Measurements from ENCODE around the gene ATP4B. TPM values are rescaled to one million over a fixed set of nuclear protein-coding genes. Genes with fewer than 3 reads are reported as not detected.
A peak's percentile ranks its signal among the peaks of the same experiment; 100 is the strongest.

The ATP4B gene
- total RNA-seq, 5 donors from 2014 or later (not counting 1 experiment from before 2014, with no cell fraction given), result not detected

DNA sequence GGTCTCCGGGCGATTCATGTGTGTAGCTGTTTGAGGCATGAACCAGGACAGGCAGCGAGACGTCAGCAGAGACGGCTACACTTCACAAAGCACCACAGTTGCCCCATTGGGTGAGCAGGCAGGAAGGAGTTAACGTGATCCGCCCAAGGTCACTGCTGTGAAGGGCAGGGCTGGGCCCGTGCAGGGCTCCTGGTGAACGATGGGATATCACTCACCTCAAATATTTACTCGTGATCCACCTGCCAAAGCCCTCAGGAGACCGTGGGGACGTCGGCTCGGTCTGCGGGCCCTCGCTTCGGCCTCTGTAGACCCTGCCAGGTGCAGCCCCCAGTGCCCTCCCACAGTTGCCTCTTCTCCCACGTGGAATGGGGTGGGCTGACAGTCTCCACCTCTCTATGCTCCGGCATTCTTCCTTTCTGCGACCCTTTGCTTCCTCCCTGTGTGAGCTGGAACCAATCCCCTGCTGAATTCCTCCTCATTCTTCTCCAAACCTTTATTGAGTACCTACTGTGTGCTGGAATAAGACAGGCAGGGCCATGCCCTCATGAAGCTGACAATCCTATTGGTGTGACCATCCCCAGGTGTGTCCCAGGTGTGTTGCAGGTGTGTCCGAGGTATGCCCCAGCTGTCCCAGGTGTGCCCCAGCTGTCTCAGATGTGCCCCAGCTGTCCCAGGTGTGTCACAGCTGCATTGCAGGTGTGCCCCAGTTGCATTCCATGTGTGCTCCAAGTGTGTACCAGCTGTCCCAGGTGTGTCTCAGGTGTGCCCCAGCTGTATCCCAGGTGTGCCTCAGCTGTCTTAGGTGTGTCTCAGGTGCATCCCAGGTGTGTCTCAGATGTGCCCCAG is 7.0 kb upstream of the ATP4B start:
- 76% methylated on average over 14 of the region's 21 CpGs for WGBS (ENCODE audit: insufficient coverage)
- ATAC-seq (replicated peaks in 1 of 4) (no peak), DNase-seq (peak in 1 of 35 experiments; percentile 11)
- Histone ChIP-seq H3K36me3 (ENCODE audit: control insufficient read depth in 2 of 2, extremely low read depth in 1 of 2, insufficient read depth in 1 of 2, low read length in 1 of 2) (no peaks in the 10 kb centered on the region), H3K4me1 (ENCODE audit: control insufficient read depth in 1 of 2, extremely low read depth in 1 of 2, insufficient read depth in 2 of 2, low read length in 2 of 2) (peaks cover 0 to 2% of the 10 kb centered on the region in 2 experiments), H3K27ac (ENCODE audit: low read length) (no peak overlapping the region), H3K9me3 (no peaks in the 10 kb centered on the region), H3K4me3 (ENCODE audit: control insufficient read depth in 1 of 2, extremely low read depth in 1 of 2, low read length in 1 of 2) (no peak overlapping the region), H3K27me3 (replicated peaks in 1 of 2; ENCODE audit: control insufficient read depth in 2 of 2, extremely low read depth in 1 of 2, insufficient read depth in 2 of 2, low read length in 1 of 2) (peaks cover 0 to 42% of the 10 kb centered on the region in 2 experiments)
- H3K27me3 Mint-ChIP-seq, result peaks cover 0 to 3% of the 10 kb centered on the region in 2 donors
- peaks cover 9 to 14% (median 14%) of the 10 kb centered on the region in 3 donors for H3K9me3 Mint-ChIP-seq
- no peak overlapping the region for H3K4me3 Mint-ChIP-seq
- CTCF ChIA-PET, result no interaction called here
- POLR2A ChIA-PET, result no interaction called here
- peaks cover 0 to 6% (median 0%) of the 10 kb centered on the region in 3 donors for H3K4me1 Mint-ChIP-seq
- H3K27ac Mint-ChIP-seq, result no peak overlapping the region
- no peaks in the 10 kb centered on the region for H3K36me3 Mint-ChIP-seq

DNA sequence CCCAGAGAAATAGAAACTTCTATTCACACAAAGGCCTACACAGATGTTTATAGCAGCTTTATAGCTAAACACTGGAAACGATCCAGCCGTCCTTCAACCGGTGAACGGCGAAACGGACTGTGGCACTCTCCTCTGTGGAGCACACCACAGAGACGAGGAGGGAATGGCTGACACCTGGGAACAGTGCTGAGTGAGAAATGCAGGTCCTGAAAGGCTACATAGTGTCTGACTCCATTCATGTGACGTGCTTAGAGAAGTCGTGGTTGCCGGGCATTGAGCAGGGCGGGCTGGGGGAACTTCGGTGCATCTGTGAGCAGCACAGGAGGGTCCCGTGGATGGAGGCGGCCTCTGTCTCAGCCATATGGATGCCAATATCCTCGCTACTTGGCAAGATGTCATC is 5.9 kb upstream of the ATP4B start:
- ATAC-seq (replicated peaks in 1 of 4) (no peak), DNase-seq (peak in 2 of 35 experiments; percentile 0 to 19)
- peaks cover 0 to 33% of the 10 kb centered on the region in 2 experiments for H3K27me3 ChIP-seq (replicated peaks in 1 of 2; ENCODE audit: control insufficient read depth in 2 of 2, extremely low read depth in 1 of 2, insufficient read depth in 2 of 2, low read length in 1 of 2)
- Mint-ChIP-seq H3K9me3 (peaks cover 9 to 14% (median 14%) of the 10 kb centered on the region in 3 donors), H3K27me3 (peaks cover 0 to 3% of the 10 kb centered on the region in 2 donors), H3K36me3 (no peaks in the 10 kb centered on the region), H3K27ac (no peak overlapping the region), H3K4me1 (peaks cover 0 to 4% (median 0%) of the 10 kb centered on the region in 3 donors), H3K4me3 (no peak overlapping the region)
- no peak overlapping the region for H3K27ac ChIP-seq (ENCODE audit: low read length)
- peaks cover 0 to 2% of the 10 kb centered on the region in 2 experiments for H3K4me1 ChIP-seq (ENCODE audit: control insufficient read depth in 1 of 2, extremely low read depth in 1 of 2, insufficient read depth in 2 of 2, low read length in 2 of 2)
- ChIA-PET CTCF (no interaction called here), POLR2A (no interaction called here)
- 83% methylated on average over 13 of the region's 15 CpGs for WGBS (ENCODE audit: insufficient coverage)
- no peak overlapping the region for H3K4me3 ChIP-seq (ENCODE audit: control insufficient read depth in 1 of 2, extremely low read depth in 1 of 2, low read length in 1 of 2)
- H3K36me3 ChIP-seq (ENCODE audit: control insufficient read depth in 2 of 2, extremely low read depth in 1 of 2, insufficient read depth in 1 of 2, low read length in 1 of 2), result no peaks in the 10 kb centered on the region
- no peaks in the 10 kb centered on the region for H3K9me3 ChIP-seq

DNA sequence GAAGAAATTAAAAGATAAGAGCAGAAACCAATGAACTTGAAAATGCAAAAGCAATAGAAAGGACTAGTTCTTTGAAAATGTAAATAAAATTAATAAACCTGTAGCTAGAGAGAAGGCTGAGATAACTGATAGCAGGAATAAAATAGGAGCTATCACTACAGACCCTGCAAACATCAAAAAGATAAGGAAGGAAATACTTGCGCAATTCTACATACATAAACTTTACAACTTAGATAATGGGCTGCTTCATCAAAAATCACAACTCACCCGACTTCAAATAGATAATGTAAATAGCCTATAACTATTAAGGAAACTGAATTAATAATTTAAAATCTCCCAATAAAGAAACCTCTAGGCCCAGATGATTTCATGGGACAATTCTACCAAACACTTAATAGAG is 3.5 kb upstream of the ATP4B start:
- H3K9me3 Mint-ChIP-seq, result peaks cover 9 to 14% (median 14%) of the 10 kb centered on the region in 3 donors
- DNase-seq (no peak), ATAC-seq (replicated peaks in 1 of 4) (no peak)
- H3K36me3 Mint-ChIP-seq, result no peaks in the 10 kb centered on the region
- no CpG with 5 or more reads among the region's 2 CpGs for WGBS (ENCODE audit: insufficient coverage)
- no peak overlapping the region for H3K4me3 Mint-ChIP-seq
- Histone ChIP-seq H3K27me3 (replicated peaks in 1 of 2; ENCODE audit: control insufficient read depth in 2 of 2, extremely low read depth in 1 of 2, insufficient read depth in 2 of 2, low read length in 1 of 2) (peaks cover 0 to 30% of the 10 kb centered on the region in 2 experiments), H3K4me3 (ENCODE audit: control insufficient read depth in 1 of 2, extremely low read depth in 1 of 2, low read length in 1 of 2) (no peak overlapping the region), H3K36me3 (ENCODE audit: control insufficient read depth in 2 of 2, extremely low read depth in 1 of 2, insufficient read depth in 1 of 2, low read length in 1 of 2) (no peaks in the 10 kb centered on the region), H3K4me1 (ENCODE audit: control insufficient read depth in 1 of 2, extremely low read depth in 1 of 2, insufficient read depth in 2 of 2, low read length in 2 of 2) (no peaks in the 10 kb centered on the region), H3K9me3 (no peaks in the 10 kb centered on the region), H3K27ac (ENCODE audit: low read length) (no peak overlapping the region)
- ChIA-PET POLR2A (no interaction called here), CTCF (no interaction called here)
- no peaks in the 10 kb centered on the region for H3K27me3 Mint-ChIP-seq
- no peaks in the 10 kb centered on the region for H3K4me1 Mint-ChIP-seq
- no peak overlapping the region for H3K27ac Mint-ChIP-seq

- H3K4me3 Mint-ChIP-seq, result no peak overlapping the region
- Histone ChIP-seq H3K36me3 (ENCODE audit: control insufficient read depth in 2 of 2, extremely low read depth in 1 of 2, insufficient read depth in 1 of 2, low read length in 1 of 2) (no peaks in the 10 kb centered on the region), H3K27me3 (replicated peaks in 1 of 2; ENCODE audit: control insufficient read depth in 2 of 2, extremely low read depth in 1 of 2, insufficient read depth in 2 of 2, low read length in 1 of 2) (peaks cover 0 to 16% of the 10 kb centered on the region in 2 experiments), H3K27ac (ENCODE audit: low read length) (no peak overlapping the region), H3K4me3 (ENCODE audit: control insufficient read depth in 1 of 2, extremely low read depth in 1 of 2, low read length in 1 of 2) (no peak overlapping the region), H3K4me1 (ENCODE audit: control insufficient read depth in 1 of 2, extremely low read depth in 1 of 2, insufficient read depth in 2 of 2, low read length in 2 of 2) (no peaks in the 10 kb centered on the region), H3K9me3 (no peaks in the 10 kb centered on the region)
- no CpG with 5 or more reads among the region's 3 CpGs for WGBS (ENCODE audit: insufficient coverage)
- H3K27ac Mint-ChIP-seq, result no peak overlapping the region
- CTCF ChIA-PET, result no interaction called here
- POLR2A ChIA-PET, result no interaction called here
- H3K9me3 Mint-ChIP-seq, result peaks cover 9 to 14% (median 14%) of the 10 kb centered on the region in 3 donors
- ATAC-seq (replicated peaks in 1 of 4), result no peak
- no peaks in the 10 kb centered on the region for H3K27me3 Mint-ChIP-seq
- no peaks in the 10 kb centered on the region for H3K36me3 Mint-ChIP-seq
- peak in 1 of 35 experiments; percentile 0 for DNase-seq
- H3K4me1 Mint-ChIP-seq, result no peaks in the 10 kb centered on the region
Observed at GRCh38 chr13:113660066-113660465, 2.1 kb upstream of the ATP4B start.

DNA sequence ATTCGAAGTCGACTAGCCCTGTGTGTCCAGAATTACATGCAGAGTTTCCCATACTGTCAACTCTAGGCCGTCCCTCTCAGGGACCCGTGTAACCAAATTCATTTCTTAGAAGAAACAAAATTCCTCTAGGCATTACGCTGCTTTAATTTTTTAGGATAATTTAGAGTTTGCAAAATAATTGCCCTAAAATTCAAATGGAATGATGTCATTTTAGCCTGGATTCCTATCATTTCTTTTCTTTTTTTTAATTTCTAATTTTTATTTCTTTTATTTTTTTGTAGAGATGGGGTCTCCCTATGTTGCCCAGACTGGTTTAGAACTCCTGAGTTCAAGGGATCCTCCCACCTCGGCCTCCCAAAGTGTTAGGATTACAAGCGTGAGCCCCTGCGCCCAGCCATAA is 1.3 kb upstream of the ATP4B start:
- no peak overlapping the region for H3K4me3 ChIP-seq (ENCODE audit: control insufficient read depth in 1 of 2, extremely low read depth in 1 of 2, low read length in 1 of 2)
- H3K27me3 ChIP-seq (replicated peaks in 1 of 2; ENCODE audit: control insufficient read depth in 2 of 2, extremely low read depth in 1 of 2, insufficient read depth in 2 of 2, low read length in 1 of 2), result peaks cover 0 to 14% of the 10 kb centered on the region in 2 experiments
- Mint-ChIP-seq H3K27me3 (no peaks in the 10 kb centered on the region), H3K27ac (no peak overlapping the region), H3K4me1 (no peaks in the 10 kb centered on the region), H3K36me3 (no peaks in the 10 kb centered on the region), H3K9me3 (peaks cover 9 to 14% (median 14%) of the 10 kb centered on the region in 3 donors), H3K4me3 (no peak overlapping the region)
- no peaks in the 10 kb centered on the region for H3K36me3 ChIP-seq (ENCODE audit: control insufficient read depth in 2 of 2, extremely low read depth in 1 of 2, insufficient read depth in 1 of 2, low read length in 1 of 2)
- ATAC-seq (replicated peaks in 1 of 4) (no peak), DNase-seq (no peak)
- peaks cover 0 to 1% of the 10 kb centered on the region in 2 experiments for H3K4me1 ChIP-seq (ENCODE audit: control insufficient read depth in 1 of 2, extremely low read depth in 1 of 2, insufficient read depth in 2 of 2, low read length in 2 of 2)
- CTCF ChIA-PET, result no interaction called here
- H3K9me3 ChIP-seq, result no peaks in the 10 kb centered on the region
- POLR2A ChIA-PET, result no interaction called here
- no CpG with 5 or more reads among the region's 8 CpGs for WGBS (ENCODE audit: insufficient coverage)
- no peak overlapping the region for H3K27ac ChIP-seq (ENCODE audit: low read length)

GRCh38 chr13:113658836-113659235 is 838 bp upstream of the ATP4B start:
- 74% methylated on average over 14 of the region's 14 CpGs for WGBS (ENCODE audit: insufficient coverage)
- Mint-ChIP-seq H3K4me1 (peaks cover 0 to 2% (median under 1%) of the 10 kb centered on the region in 3 donors), H3K27me3 (no peaks in the 10 kb centered on the region), H3K4me3 (no peak overlapping the region), H3K27ac (no peak overlapping the region), H3K36me3 (no peaks in the 10 kb centered on the region), H3K9me3 (peaks cover 9 to 14% (median 14%) of the 10 kb centered on the region in 3 donors)
- Histone ChIP-seq H3K36me3 (ENCODE audit: control insufficient read depth in 2 of 2, extremely low read depth in 1 of 2, insufficient read depth in 1 of 2, low read length in 1 of 2) (no peaks in the 10 kb centered on the region), H3K27me3 (replicated peaks in 1 of 2; ENCODE audit: control insufficient read depth in 2 of 2, extremely low read depth in 1 of 2, insufficient read depth in 2 of 2, low read length in 1 of 2) (peaks cover 0 to 14% of the 10 kb centered on the region in 2 experiments), H3K4me1 (ENCODE audit: control insufficient read depth in 1 of 2, extremely low read depth in 1 of 2, insufficient read depth in 2 of 2, low read length in 2 of 2) (peaks cover 0 to 6% of the 10 kb centered on the region in 2 experiments), H3K9me3 (no peaks in the 10 kb centered on the region), H3K4me3 (ENCODE audit: control insufficient read depth in 1 of 2, extremely low read depth in 1 of 2, low read length in 1 of 2) (no peak overlapping the region), H3K27ac (ENCODE audit: low read length) (no peak overlapping the region)
- ATAC-seq (replicated peaks in 1 of 4) (no peak), DNase-seq (peak in 1 of 35 experiments; percentile 4)
- CTCF ChIA-PET, result no interaction called here
- POLR2A ChIA-PET, result no interaction called here
